Endothelial cell (in vitro differentiated cells): Measurements from ENCODE around the gene DCTPP1. TPM values are rescaled to one million over a fixed set of nuclear protein-coding genes. Genes with fewer than 3 reads are reported as not detected.
A peak's percentile ranks its signal among the peaks of the same experiment; 100 is the strongest.

Experiments used
- DNase-seq: peaks from one replicate; pipeline ENCODE4 v3.0.0; 2021; ENCODE audit warnings: low spot score
- H3K27ac Mint-ChIP-seq: one replicate; pipeline ENCODE4 v1.8.0; 2021; ENCODE audit warnings: mixed read lengths, inconsistent platforms; ENCODE audit not compliant: unreplicated experiment
- H3K27me3 Mint-ChIP-seq: one replicate; pipeline ENCODE4 v1.8.0; 2021; ENCODE audit warnings: mild to moderate bottlenecking, moderate library complexity, mixed read lengths, inconsistent platforms; ENCODE audit not compliant: unreplicated experiment
- H3K36me3 Mint-ChIP-seq: one replicate; pipeline ENCODE4 v1.8.0; 2021; ENCODE audit warnings: mild to moderate bottlenecking, low read depth, mixed read lengths, inconsistent platforms; ENCODE audit not compliant: unreplicated experiment
- H3K4me1 Mint-ChIP-seq: one replicate; pipeline ENCODE4 v1.8.0; 2021; ENCODE audit warnings: mild to moderate bottlenecking, mixed read lengths, inconsistent platforms; ENCODE audit not compliant: unreplicated experiment
- H3K4me3 Mint-ChIP-seq: one replicate; pipeline ENCODE4 v1.8.0; 2021; ENCODE audit warnings: mild to moderate bottlenecking, mixed read lengths, inconsistent platforms; ENCODE audit not compliant: unreplicated experiment
- H3K9me3 Mint-ChIP-seq: one replicate; pipeline ENCODE4 v1.8.0; 2021; ENCODE audit warnings: mixed read lengths, inconsistent platforms; ENCODE audit not compliant: unreplicated experiment
- CTCF ChIP-seq: fragments of 200-600 bp; sonication (generic); IDR thresholded peaks from one replicate; pipeline ENCODE4 v1.5.0; 2021; ENCODE audit warnings: antibody characterized with exemption; ENCODE audit not compliant: unreplicated experiment
- total RNA-seq: library from RNA; stranded (reverse); fragmentation: NEBNext Ultra II Directional; extraction: Animal tissue kit (Norgen Biotek cat#: 25700); gene quantifications from one replicate; pipeline ENCODE4 v1.2.1, GENCODE V29; 2021; ENCODE audit not compliant: unreplicated experiment

The DCTPP1 gene
- total RNA-seq, 1 donor from 2014 or later = 61.1 TPM

- H3K4me1 Mint-ChIP-seq = peaks cover 7% of the 10 kb centered on the region
- H3K36me3 Mint-ChIP-seq = peaks cover 33% of the 10 kb centered on the region
- no peaks in the 10 kb centered on the region for H3K9me3 Mint-ChIP-seq
- DNase-seq = peak; percentile 80
- no peak overlapping the region for H3K4me3 Mint-ChIP-seq
- peaks cover 5% of the 10 kb centered on the region for H3K27me3 Mint-ChIP-seq
- no peak overlapping the region for H3K27ac Mint-ChIP-seq
- no peak for TF ChIP-seq CTCF
Observed at GRCh38 chr16:30417529-30418349, 12.1 kb downstream of the DCTPP1 start.

GRCh38 chr16:30416624-30417528, 13.0 kb downstream of the DCTPP1 start:
- H3K9me3 Mint-ChIP-seq = no peaks in the 10 kb centered on the region
- peak overlapping the region; percentile 10 for H3K4me3 Mint-ChIP-seq
- no peak for TF ChIP-seq CTCF
- peaks cover 11% of the 10 kb centered on the region for H3K4me1 Mint-ChIP-seq
- no peak for DNase-seq
- H3K36me3 Mint-ChIP-seq = peaks cover 35% of the 10 kb centered on the region
- H3K27me3 Mint-ChIP-seq = peaks cover 5% of the 10 kb centered on the region
- no peak overlapping the region for H3K27ac Mint-ChIP-seq

DNA sequence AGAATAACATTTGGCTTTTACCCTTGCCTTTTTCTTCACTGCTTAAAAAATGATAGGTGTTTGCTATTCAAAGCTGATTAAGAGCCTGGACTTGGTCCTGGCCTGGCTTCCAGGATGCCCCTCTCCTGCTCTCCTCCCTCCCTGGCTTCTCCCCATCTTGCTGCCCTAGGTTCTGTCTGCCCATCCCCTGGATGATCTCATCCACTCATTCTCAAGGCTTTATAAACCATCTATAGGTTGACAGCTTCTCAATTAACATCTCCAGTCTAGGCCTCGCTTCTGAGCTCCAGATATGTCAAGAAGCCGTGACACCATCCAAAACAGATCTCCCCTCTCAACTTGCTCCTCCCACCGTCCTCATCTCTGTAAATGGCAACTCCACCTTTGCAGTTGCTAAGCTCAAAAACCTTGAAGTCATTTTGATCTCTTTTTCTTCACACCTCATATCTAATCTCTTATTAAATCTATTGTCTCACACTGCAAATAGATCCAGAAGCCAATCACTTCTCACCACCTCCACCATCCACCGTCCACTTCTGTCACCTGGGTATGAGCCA, 13.7 kb downstream of the DCTPP1 start:
- TF ChIP-seq CTCF = no peak
- Mint-ChIP-seq H3K27ac (no peak overlapping the region), H3K9me3 (no peaks in the 10 kb centered on the region), H3K36me3 (peaks cover 35% of the 10 kb centered on the region), H3K27me3 (peaks cover 5% of the 10 kb centered on the region), H3K4me1 (peaks cover 15% of the 10 kb centered on the region), H3K4me3 (peak overlapping the region; percentile 1)
- DNase-seq = no peak

DNA sequence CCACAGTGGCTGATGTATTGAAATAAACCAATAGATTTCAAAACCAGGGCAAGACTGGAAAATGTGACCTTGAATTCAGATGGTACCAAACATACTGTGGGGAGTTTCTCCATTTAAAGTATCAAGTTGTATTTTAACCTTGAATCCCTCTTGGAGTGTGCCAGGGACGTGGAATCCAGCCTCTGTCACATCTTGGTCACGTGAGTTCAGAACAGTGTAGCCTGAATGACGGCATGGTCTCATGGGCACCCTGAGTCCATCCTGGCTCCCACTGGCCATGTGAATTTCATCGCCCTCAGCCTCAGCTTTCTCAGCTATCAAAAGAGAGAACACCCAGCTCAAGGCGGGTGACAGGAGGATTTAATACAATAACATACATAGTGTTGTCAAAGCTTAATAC, 15.7 kb downstream of the DCTPP1 start:
- Mint-ChIP-seq H3K27me3 (peaks cover 5% of the 10 kb centered on the region), H3K4me3 (no peak overlapping the region), H3K27ac (no peak overlapping the region), H3K4me1 (peaks cover 29% of the 10 kb centered on the region), H3K36me3 (peaks cover 29% of the 10 kb centered on the region), H3K9me3 (no peaks in the 10 kb centered on the region)
- TF ChIP-seq CTCF = no peak
- no peak for DNase-seq
